Upper lobe of left lung (tissue), 6 donors: Measurements from ENCODE around the gene NR5A1. TPM values are rescaled to one million over a fixed set of nuclear protein-coding genes. Genes with fewer than 3 reads are reported as not detected.
A peak's percentile ranks its signal among the peaks of the same experiment; 100 is the strongest.

ENCODE experiments used
- ATAC-seq, 2 donors: fragments of 200-7000 bp; cut with Tn5 transposase; one replicate each; pipeline ENCODE4 v1.9.1; 2022; ENCODE audit warnings: mild to moderate bottlenecking in 2 of 2, moderate library complexity in 2 of 2; ENCODE audit not compliant: low FRiP score in 2 of 2
- DNase-seq, 2 donors: peaks; one replicate each; pipeline ENCODE4 v3.0.0-alpha.2; 2019 to 2020
- H3K27ac ChIP-seq, 4 donors: fragments of 200-600 bp; sonication (generic); one replicate each; pipeline ENCODE4 v1.5.1; 2016 to 2019
- H3K27me3 ChIP-seq, 4 donors: fragments of 200-600 bp; sonication (generic); one replicate each; pipeline ENCODE4 v1.5.1; 2017 to 2019
- H3K36me3 ChIP-seq, 4 donors: fragments of 200-600 bp; sonication (generic); one replicate each; pipeline ENCODE4 v1.5.1; 2016 to 2019
- H3K4me1 ChIP-seq, 4 donors: fragments of 200-600 bp; sonication (generic); one replicate each; pipeline ENCODE4 v1.5.1; 2018 to 2019
- H3K4me3 ChIP-seq, 4 donors: fragments of 200-600 bp; sonication (generic); one replicate each; pipeline ENCODE4 v1.5.1; 2017 to 2019; ENCODE audit warnings: mild to moderate bottlenecking in 2 of 4, moderate library complexity in 1 of 4
- H3K9me3 ChIP-seq, 4 donors: fragments of 200-600 bp; sonication (generic); one replicate each; pipeline ENCODE4 v1.5.1; 2018 to 2019
- CTCF ChIP-seq, 6 experiments: fragments of 450-650 bp in 4 of 6; fragments of 200-600 bp in 2 of 6; sonication (generic) in 2 of 6; IDR thresholded peaks; one replicate each; pipeline ENCODE4 v1.5.1; 2016 to 2019; ENCODE audit warnings: antibody characterized with exemption in 6 of 6
- EP300 ChIP-seq, 4 donors: sonication (generic); formaldehyde crosslinking; IDR thresholded peaks; one replicate each; pipeline ENCODE4 v1.5.1; 2017; ENCODE audit warnings: antibody characterized with exemption in 4 of 4, control low read depth in 2 of 4
- POLR2A ChIP-seq, 4 donors: fragments of 450-650 bp; IDR thresholded peaks; one replicate each; pipeline ENCODE4 v1.5.1; 2016 to 2017; ENCODE audit warnings: antibody characterized with exemption in 4 of 4, mild to moderate bottlenecking in 2 of 4
- POLR2AphosphoS5 ChIP-seq, 2 donors: sonication (generic); formaldehyde crosslinking; IDR thresholded peaks; one replicate each; pipeline ENCODE4 v1.5.1; 2017; ENCODE audit warnings: antibody characterized with exemption in 2 of 2
- WGBS, 2 donors: methylation state at CpG; one replicate each; pipeline ENCODE4 v1.1.5; 2017 to 2018; 5-methylcytosine and 5-hydroxymethylcytosine counted together
- total RNA-seq, 6 donors: library from RNA; depleted of rRNA in 4 of 6; stranded (reverse); fragments of >200 nt in 4 of 6; gene quantifications; one replicate each; pipeline versions ENCODE4 v1.1.0 to v1.2.1, GENCODE V29; 2016 to 2021
- donor health status: DM: no; HTN: no; CAD: no; lungs with moderate emphysema.
- donor health status: DM: no; HTN: yes; CAD: no; lungs with severe emphysema.

Gene NR5A1
- total RNA-seq, 6 donors from 2014 or later, result 0.30 to 0.49 TPM; not detected in 4

DNA sequence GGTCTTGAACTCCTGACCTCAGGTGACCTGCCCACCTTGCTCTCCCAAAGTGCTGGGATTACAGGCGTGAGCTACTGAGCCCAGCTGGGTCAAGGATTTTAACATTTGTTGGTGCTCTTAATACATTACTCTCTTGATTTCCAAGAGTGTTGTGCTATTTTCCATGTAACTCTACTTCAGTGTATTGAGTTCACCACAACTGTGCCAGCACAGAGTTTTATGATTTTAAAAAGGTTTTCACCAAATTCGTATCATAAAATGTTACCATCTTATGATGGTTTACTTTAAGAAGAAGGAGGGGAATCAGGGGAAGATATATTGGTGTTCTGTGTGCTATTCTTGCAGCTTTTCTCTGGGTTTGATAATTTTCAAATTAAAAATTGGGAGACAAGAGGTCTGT, 63.6 kb downstream of the NR5A1 start:
- Histone ChIP-seq H3K27ac (no peak overlapping the region), H3K9me3 (peaks cover 0 to 3% (median 2%) of the 10 kb centered on the region in 4 donors), H3K4me1 (no peaks in the 10 kb centered on the region), H3K4me3 (no peak overlapping the region), H3K27me3 (no peaks in the 10 kb centered on the region), H3K36me3 (no peaks in the 10 kb centered on the region)
- ATAC-seq, result no peak
- no peak for DNase-seq
- 91% methylated on average over 2 of the region's 2 CpGs for WGBS, 2 donors
- TF ChIP-seq POLR2AphosphoS5 (IDR thresholded peaks at IDR 0.05) (no peak), POLR2A (IDR thresholded peaks at IDR 0.05) (no peak), CTCF (IDR thresholded peaks at IDR 0.05) (no peak), EP300 (IDR thresholded peaks at IDR 0.05) (no peak)

- H3K36me3 ChIP-seq, result no peaks in the 10 kb centered on the region
Observed at GRCh38 chr9:124442826-124443225, 64.4 kb downstream of the NR5A1 start.

DNA sequence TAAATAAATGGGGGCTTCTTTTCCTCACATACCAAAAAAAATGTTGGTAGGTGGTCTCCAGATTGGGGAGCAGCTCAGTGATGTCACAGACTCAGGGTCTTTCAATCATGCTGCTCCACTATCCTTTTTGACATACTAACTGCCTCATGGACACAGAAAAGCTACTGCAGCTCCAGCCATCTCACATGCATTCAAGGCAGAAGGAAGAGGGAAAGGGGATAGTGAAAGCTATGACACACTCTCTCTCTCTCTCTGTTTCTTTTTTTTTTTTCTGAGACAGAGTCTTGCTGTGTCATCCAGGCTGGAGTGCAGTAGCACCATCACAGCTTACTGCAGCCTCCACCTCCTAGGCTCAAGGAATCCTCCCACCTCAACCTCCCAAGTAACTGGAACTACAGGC, 64.8 kb downstream of the NR5A1 start:
- DNase-seq (no peak), ATAC-seq (no peak)
- Histone ChIP-seq H3K36me3 (no peaks in the 10 kb centered on the region), H3K27me3 (no peaks in the 10 kb centered on the region), H3K9me3 (peaks cover 0 to 3% (median 2%) of the 10 kb centered on the region in 4 donors), H3K4me1 (no peaks in the 10 kb centered on the region), H3K27ac (no peak overlapping the region), H3K4me3 (no peak overlapping the region)
- no peak for TF ChIP-seq CTCF (IDR thresholded peaks at IDR 0.05)
- TF ChIP-seq EP300 (IDR thresholded peaks at IDR 0.05), result no peak
- TF ChIP-seq POLR2A (IDR thresholded peaks at IDR 0.05), result no peak
- no peak for TF ChIP-seq POLR2AphosphoS5 (IDR thresholded peaks at IDR 0.05)

More at GRCh38 chr9:124442826-124443225, 64.4 kb downstream of the NR5A1 start:
- H3K27me3 ChIP-seq, result no peaks in the 10 kb centered on the region
- no peak for DNase-seq
- ATAC-seq, result no peak
- H3K27ac ChIP-seq, result no peak overlapping the region
- no peaks in the 10 kb centered on the region for H3K4me1 ChIP-seq
- TF ChIP-seq POLR2AphosphoS5 (IDR thresholded peaks at IDR 0.05) (no peak), EP300 (IDR thresholded peaks at IDR 0.05) (no peak), POLR2A (IDR thresholded peaks at IDR 0.05) (no peak), CTCF (IDR thresholded peaks at IDR 0.05) (no peak)
- 73 to 78% methylated on average over 3 of the region's 3 CpGs for WGBS, 2 donors
- peaks cover 0 to 3% (median 2%) of the 10 kb centered on the region in 4 donors for H3K9me3 ChIP-seq
- no peak overlapping the region for H3K4me3 ChIP-seq

- Histone ChIP-seq H3K4me1 (no peaks in the 10 kb centered on the region), H3K4me3 (no peak overlapping the region), H3K9me3 (peaks cover 0 to 3% (median 2%) of the 10 kb centered on the region in 4 donors), H3K36me3 (no peaks in the 10 kb centered on the region), H3K27ac (no peak overlapping the region), H3K27me3 (no peaks in the 10 kb centered on the region)
- ATAC-seq (no peak), DNase-seq (peak in 1 of 2 donors; percentile 43)
- TF ChIP-seq POLR2A (IDR thresholded peaks at IDR 0.05), result no peak
- TF ChIP-seq EP300 (IDR thresholded peaks at IDR 0.05), result no peak
- WGBS, 2 donors, result 61 to 73% methylated on average over 15 to 16 of the region's 16 CpGs
Observed at GRCh38 chr9:124441291-124441690, 65.9 kb downstream of the NR5A1 start.

GRCh38 chr9:124440786-124441185, 66.4 kb downstream of the NR5A1 start:
- ATAC-seq (no peak), DNase-seq (no peak)
- Histone ChIP-seq H3K4me1 (no peaks in the 10 kb centered on the region), H3K27me3 (no peaks in the 10 kb centered on the region), H3K36me3 (no peaks in the 10 kb centered on the region), H3K4me3 (no peak overlapping the region), H3K9me3 (peaks cover 0 to 3% (median 2%) of the 10 kb centered on the region in 4 donors), H3K27ac (no peak overlapping the region)
- WGBS, 2 donors, result 78% methylated on average over 10 of the region's 10 CpGs
- TF ChIP-seq POLR2A (IDR thresholded peaks at IDR 0.05) (no peak), EP300 (IDR thresholded peaks at IDR 0.05) (no peak), CTCF (IDR thresholded peaks at IDR 0.05) (no peak), POLR2AphosphoS5 (IDR thresholded peaks at IDR 0.05) (no peak)
